Activated T-helper 17 cell treated with anti-CD3 and anti-CD28 coated beads, Interleukin-2, amount 50 U/mL, for 72 hours (primary cell): ENCODE data around the gene EFCAB6. TPM values are rescaled to one million over a fixed set of nuclear protein-coding genes. Genes with fewer than 3 reads are reported as not detected.

ENCODE experiments used
- ATAC-seq: fragments of 150-1000 bp; cut with Tn5 transposase; replicated peaks from 2 replicates; pipeline ENCODE4 v1.10.0; 2021; ENCODE audit warnings: mild to moderate bottlenecking, moderate library complexity
- H3K27ac Mint-ChIP-seq: one replicate; pipeline ENCODE4 v1.8.0; 2022; ENCODE audit warnings: mixed read lengths
- H3K27me3 Mint-ChIP-seq: one replicate; pipeline ENCODE4 v1.8.0; 2022; ENCODE audit warnings: mixed read lengths
- H3K36me3 Mint-ChIP-seq: one replicate; pipeline ENCODE4 v1.8.0; 2022; ENCODE audit warnings: low read depth, mild to moderate bottlenecking, mixed read lengths
- H3K4me1 Mint-ChIP-seq: one replicate; pipeline ENCODE4 v1.8.0; 2022; ENCODE audit warnings: mixed read lengths
- H3K4me3 Mint-ChIP-seq: one replicate; pipeline ENCODE4 v1.8.0; 2022; ENCODE audit warnings: mild to moderate bottlenecking, mixed read lengths
- H3K9me3 Mint-ChIP-seq: one replicate; pipeline ENCODE4 v1.8.0; 2022; ENCODE audit warnings: mixed read lengths
- total RNA-seq, 2 donors: library from RNA; stranded (reverse); gene quantifications; one replicate each; pipeline ENCODE4 v1.2.3, GENCODE V29; 2022

The EFCAB6 gene
- total RNA-seq, 2 donors from 2014 or later = 0.09 TPM; not detected in 1

DNA sequence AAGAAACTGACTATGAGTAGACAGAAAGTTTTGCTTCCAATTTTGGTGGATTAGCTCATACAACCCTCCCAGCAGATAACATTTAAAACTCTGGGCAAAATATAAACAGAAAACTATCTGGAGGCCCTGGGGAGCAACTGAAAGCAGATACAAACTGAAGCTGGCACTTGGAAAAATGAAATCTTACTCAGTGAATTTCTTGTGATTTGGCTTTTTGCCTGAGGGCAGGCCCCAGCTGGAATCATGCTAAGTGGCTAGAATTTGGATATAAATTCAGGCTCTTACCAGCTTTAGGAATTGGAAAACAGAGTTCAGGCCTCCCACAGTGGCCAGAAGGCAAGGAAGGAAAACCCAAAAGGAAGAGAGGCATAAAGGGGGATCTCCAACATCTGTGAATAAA lies 85.8 kb downstream of the EFCAB6 start:
- H3K4me1 Mint-ChIP-seq = no peaks in the 10 kb centered on the region
- H3K9me3 Mint-ChIP-seq = no peaks in the 10 kb centered on the region
- no peak for ATAC-seq

DNA sequence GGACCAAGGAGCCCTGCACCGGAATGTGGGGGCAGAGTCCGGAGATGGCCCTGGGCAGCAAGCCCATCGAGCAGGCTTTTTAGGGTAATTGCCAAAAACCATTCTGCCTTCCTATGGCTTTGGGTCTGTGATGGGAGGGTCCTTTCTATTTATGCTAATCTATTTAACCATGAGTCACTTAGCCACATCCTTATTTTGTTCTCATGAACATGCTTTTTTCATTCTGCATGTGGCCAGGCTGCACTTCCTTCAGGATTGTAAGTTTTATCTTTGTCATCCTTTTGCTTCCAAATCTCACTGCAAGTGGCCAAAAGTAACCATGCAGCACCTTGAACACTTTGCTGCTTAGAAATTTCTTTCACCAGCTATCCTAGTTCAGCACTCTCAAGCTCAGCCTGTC lies 88.3 kb downstream of the EFCAB6 start:
- H3K4me3 Mint-ChIP-seq = no peak overlapping the region
- no peak overlapping the region for H3K27ac Mint-ChIP-seq
- H3K4me1 Mint-ChIP-seq = no peaks in the 10 kb centered on the region
- no peak for ATAC-seq
- H3K36me3 Mint-ChIP-seq = no peaks in the 10 kb centered on the region
- no peaks in the 10 kb centered on the region for H3K9me3 Mint-ChIP-seq
- H3K27me3 Mint-ChIP-seq = peaks cover 6% of the 10 kb centered on the region

More for the DNA sequence above, 85.8 kb downstream of the EFCAB6 start:
- Mint-ChIP-seq H3K4me3 (no peak overlapping the region), H3K36me3 (no peaks in the 10 kb centered on the region), H3K27me3 (peaks cover 13% of the 10 kb centered on the region), H3K27ac (no peak overlapping the region)

GRCh38 chr22:43722444-43722843 lies 89.7 kb downstream of the EFCAB6 start:
- no peak for ATAC-seq
- Mint-ChIP-seq H3K4me3 (no peak overlapping the region), H3K36me3 (no peaks in the 10 kb centered on the region), H3K4me1 (no peaks in the 10 kb centered on the region), H3K27me3 (no peaks in the 10 kb centered on the region), H3K9me3 (no peaks in the 10 kb centered on the region), H3K27ac (no peak overlapping the region)

DNA sequence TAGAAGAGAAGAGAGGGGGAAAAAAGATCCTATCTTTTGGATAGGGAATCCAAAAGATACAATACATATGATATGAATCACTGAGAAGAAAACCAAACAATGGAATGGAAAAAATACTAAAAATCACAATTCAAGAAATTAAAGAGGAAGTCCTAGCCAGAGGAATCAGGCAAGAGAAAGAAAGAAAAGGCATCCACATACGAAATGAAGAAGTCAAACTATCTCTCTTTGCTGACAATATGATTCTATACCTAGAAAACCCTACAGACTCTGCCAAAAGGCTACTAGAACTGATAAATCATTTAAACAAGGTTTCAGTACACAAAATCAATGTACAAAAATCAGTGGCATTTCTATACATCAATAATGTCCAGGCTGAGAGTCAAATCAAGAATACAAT lies 91.4 kb downstream of the EFCAB6 start:
- Mint-ChIP-seq H3K4me3 (no peak overlapping the region), H3K27me3 (no peaks in the 10 kb centered on the region), H3K4me1 (no peaks in the 10 kb centered on the region), H3K9me3 (no peaks in the 10 kb centered on the region), H3K36me3 (no peaks in the 10 kb centered on the region), H3K27ac (no peak overlapping the region)
- no peak for ATAC-seq

GRCh38 chr22:43714104-43714503 lies 98.0 kb downstream of the EFCAB6 start:
- no peak for ATAC-seq
- H3K4me1 Mint-ChIP-seq = no peaks in the 10 kb centered on the region
- no peaks in the 10 kb centered on the region for H3K9me3 Mint-ChIP-seq
- no peaks in the 10 kb centered on the region for H3K36me3 Mint-ChIP-seq
- H3K4me3 Mint-ChIP-seq = no peak overlapping the region
- peaks cover 7% of the 10 kb centered on the region for H3K27me3 Mint-ChIP-seq
- H3K27ac Mint-ChIP-seq = no peak overlapping the region

GRCh38 chr22:43711681-43712080 lies 100.4 kb downstream of the EFCAB6 start:
- Mint-ChIP-seq H3K4me1 (no peaks in the 10 kb centered on the region), H3K36me3 (no peaks in the 10 kb centered on the region), H3K27me3 (peaks cover 21% of the 10 kb centered on the region), H3K27ac (no peak overlapping the region), H3K4me3 (no peak overlapping the region), H3K9me3 (no peaks in the 10 kb centered on the region)
- no peak for ATAC-seq

DNA sequence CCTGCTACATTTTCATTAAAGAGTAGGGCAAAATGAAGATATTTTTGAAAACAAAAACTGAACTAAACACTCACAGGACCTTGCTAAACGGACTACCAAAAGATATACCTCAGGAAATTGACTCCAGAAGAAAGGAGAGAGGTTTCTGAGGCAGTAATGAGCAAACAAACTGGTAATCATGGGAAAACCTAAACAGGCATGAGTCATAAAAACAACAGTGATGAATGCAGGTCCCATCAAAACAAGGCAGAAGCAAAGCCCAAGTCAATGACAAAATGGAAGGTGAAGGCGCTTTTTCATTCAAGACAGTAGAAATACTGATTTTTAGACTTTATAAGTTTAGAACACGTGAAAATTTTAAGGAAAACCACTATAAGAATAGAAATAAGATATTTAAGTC lies 104.5 kb downstream of the EFCAB6 start:
- no peak for ATAC-seq
- H3K4me3 Mint-ChIP-seq = no peak overlapping the region
- H3K36me3 Mint-ChIP-seq = peaks cover 5% of the 10 kb centered on the region
- peaks cover 22% of the 10 kb centered on the region for H3K27me3 Mint-ChIP-seq
- H3K9me3 Mint-ChIP-seq = peaks cover 13% of the 10 kb centered on the region
- H3K4me1 Mint-ChIP-seq = no peaks in the 10 kb centered on the region
- H3K27ac Mint-ChIP-seq = no peak overlapping the region

GRCh38 chr22:43706571-43707328 lies 105.4 kb downstream of the EFCAB6 start:
- no peak for ATAC-seq
- Mint-ChIP-seq H3K4me1 (no peaks in the 10 kb centered on the region), H3K27ac (no peak overlapping the region), H3K9me3 (peaks cover 15% of the 10 kb centered on the region), H3K4me3 (no peak overlapping the region), H3K27me3 (peaks cover 22% of the 10 kb centered on the region), H3K36me3 (peaks cover 5% of the 10 kb centered on the region)

DNA sequence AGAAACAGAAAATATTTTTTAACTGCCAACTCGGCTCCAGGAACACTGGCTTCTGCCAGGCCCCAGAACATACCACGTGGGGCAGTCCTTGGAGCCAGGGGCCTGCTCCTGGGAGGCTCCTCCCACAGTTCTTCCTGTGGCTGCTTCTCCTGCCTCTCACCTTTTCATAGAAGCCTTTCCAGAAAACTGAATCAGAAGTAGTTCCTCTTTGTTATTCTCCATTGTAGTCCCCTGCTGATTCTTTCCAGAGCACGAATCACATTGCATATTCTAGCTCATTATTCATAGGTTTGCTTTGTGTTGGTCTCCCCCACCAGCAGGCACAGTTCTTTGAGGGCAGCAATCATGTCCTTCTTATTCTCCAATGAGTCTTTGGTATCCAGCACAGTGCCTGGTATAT lies 106.0 kb downstream of the EFCAB6 start:
- Mint-ChIP-seq H3K9me3 (peaks cover 15% of the 10 kb centered on the region), H3K27ac (no peak overlapping the region), H3K4me3 (no peak overlapping the region), H3K36me3 (peaks cover 5% of the 10 kb centered on the region), H3K27me3 (peaks cover 21% of the 10 kb centered on the region), H3K4me1 (no peaks in the 10 kb centered on the region)
- ATAC-seq = no peak

DNA sequence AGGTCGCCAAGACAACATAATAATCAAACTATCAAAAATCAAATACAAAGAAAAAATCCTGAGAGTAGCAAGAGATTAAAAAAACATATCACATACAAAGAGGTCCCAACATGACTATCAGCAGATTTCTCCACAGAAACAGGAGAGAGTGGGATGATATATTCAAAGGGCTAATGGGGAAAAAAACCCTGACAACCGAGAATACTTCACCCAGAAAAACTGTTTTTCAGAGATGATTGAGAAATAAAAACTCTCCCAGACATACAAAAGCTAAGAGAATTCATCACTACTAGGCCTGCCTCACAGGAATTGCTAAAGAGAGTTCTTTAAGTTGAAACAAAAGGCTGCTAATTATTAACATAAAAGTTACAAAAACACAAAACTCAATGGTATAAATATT lies 108.1 kb downstream of the EFCAB6 start:
- H3K4me1 Mint-ChIP-seq = no peaks in the 10 kb centered on the region
- H3K27me3 Mint-ChIP-seq = peaks cover 30% of the 10 kb centered on the region
- H3K27ac Mint-ChIP-seq = no peak overlapping the region
- no peak for ATAC-seq
- peaks cover 15% of the 10 kb centered on the region for H3K9me3 Mint-ChIP-seq
- peaks cover 5% of the 10 kb centered on the region for H3K36me3 Mint-ChIP-seq
- H3K4me3 Mint-ChIP-seq = no peak overlapping the region

GRCh38 chr22:43698403-43698802 lies 113.7 kb downstream of the EFCAB6 start:
- Mint-ChIP-seq H3K27ac (no peak overlapping the region), H3K27me3 (peaks cover 21% of the 10 kb centered on the region), H3K36me3 (no peaks in the 10 kb centered on the region), H3K9me3 (peaks cover 5% of the 10 kb centered on the region), H3K4me3 (no peak overlapping the region), H3K4me1 (no peaks in the 10 kb centered on the region)
- ATAC-seq = no peak

- no peak for ATAC-seq
- H3K36me3 Mint-ChIP-seq = no peaks in the 10 kb centered on the region
- peaks cover 6% of the 10 kb centered on the region for H3K9me3 Mint-ChIP-seq
- no peak overlapping the region for H3K27ac Mint-ChIP-seq
- no peak overlapping the region for H3K4me3 Mint-ChIP-seq
- no peaks in the 10 kb centered on the region for H3K4me1 Mint-ChIP-seq
- peaks cover 22% of the 10 kb centered on the region for H3K27me3 Mint-ChIP-seq
Measured at GRCh38 chr22:43697894-43698293, 114.2 kb downstream of the EFCAB6 start.

DNA sequence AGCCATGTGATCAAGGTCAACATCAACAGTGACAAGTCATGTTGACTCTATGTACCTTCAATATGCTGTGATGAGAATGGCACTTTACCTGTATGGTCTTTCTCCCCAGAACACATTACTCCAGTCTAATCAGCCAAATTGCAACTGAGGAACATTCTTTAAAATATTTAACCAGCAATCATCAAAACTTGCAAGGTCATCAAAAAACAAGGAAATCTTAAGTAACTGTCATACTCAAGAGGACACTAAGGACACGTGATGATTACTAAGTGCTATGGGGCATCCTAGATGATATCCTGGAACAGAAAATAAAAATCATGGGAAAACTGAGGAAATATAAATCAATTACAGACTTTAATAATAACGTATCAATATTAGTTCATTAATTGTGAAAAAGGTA lies 118.9 kb downstream of the EFCAB6 start:
- Mint-ChIP-seq H3K36me3 (no peaks in the 10 kb centered on the region), H3K9me3 (peaks cover 10% of the 10 kb centered on the region), H3K4me3 (no peak overlapping the region), H3K27me3 (peaks cover 14% of the 10 kb centered on the region), H3K27ac (no peak overlapping the region), H3K4me1 (no peaks in the 10 kb centered on the region)
- no peak for ATAC-seq

GRCh38 chr22:43689356-43689755 lies 122.7 kb downstream of the EFCAB6 start:
- H3K27me3 Mint-ChIP-seq = peaks cover 21% of the 10 kb centered on the region
- no peaks in the 10 kb centered on the region for H3K4me1 Mint-ChIP-seq
- H3K27ac Mint-ChIP-seq = no peak overlapping the region
- ATAC-seq = no peak
- no peak overlapping the region for H3K4me3 Mint-ChIP-seq
- peaks cover 10% of the 10 kb centered on the region for H3K9me3 Mint-ChIP-seq
- H3K36me3 Mint-ChIP-seq = no peaks in the 10 kb centered on the region

DNA sequence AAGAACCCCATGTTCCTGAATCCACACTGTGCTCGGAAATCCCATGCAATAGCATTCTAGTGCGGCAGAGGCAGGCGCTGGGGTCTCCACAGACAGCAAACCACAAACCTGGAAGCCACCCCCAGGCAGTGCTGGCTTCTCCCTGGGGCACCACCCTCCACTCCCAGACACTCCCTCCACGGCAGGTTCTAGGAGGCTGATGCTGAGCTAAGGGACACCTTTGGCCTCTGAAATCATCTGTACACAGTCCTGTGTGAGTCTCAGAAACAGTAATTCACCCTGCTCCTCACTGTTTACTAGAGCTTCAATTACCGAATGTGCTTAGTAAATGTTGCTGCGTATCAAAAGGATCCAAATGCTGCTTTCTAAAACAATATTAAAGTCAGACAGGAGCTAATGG lies 129.3 kb downstream of the EFCAB6 start:
- H3K4me1 Mint-ChIP-seq = no peaks in the 10 kb centered on the region
- H3K9me3 Mint-ChIP-seq = peaks cover 3% of the 10 kb centered on the region
- no peak for ATAC-seq
- H3K4me3 Mint-ChIP-seq = no peak overlapping the region
- H3K27ac Mint-ChIP-seq = no peak overlapping the region
- peaks cover 30% of the 10 kb centered on the region for H3K27me3 Mint-ChIP-seq
- H3K36me3 Mint-ChIP-seq = no peaks in the 10 kb centered on the region
